Activated T-cell treated with anti-CD3 and anti-CD28 coated beads, Interleukin-2, amount 50 U/mL, for 72 hours (primary cell): ENCODE results near the gene GRN. TPM values are rescaled to one million over a fixed set of nuclear protein-coding genes. Genes with fewer than 3 reads are reported as not detected.
A peak's percentile ranks its signal among the peaks of the same experiment; 100 is the strongest.

Source experiments
- ATAC-seq, 2 donors: fragments of 150-1000 bp; cut with Tn5 transposase; replicated peaks in 1 of 2; 2 replicates each; pipeline ENCODE4 v1.10.0; 2021; ENCODE audit warnings: moderate library complexity in 2 of 2, mild to moderate bottlenecking in 1 of 2
- DNase-seq, 2 donors: peaks; one replicate each; pipeline ENCODE4 v3.0.0; 2021 to 2022; ENCODE audit warnings: mixed read lengths in 1 of 2
- H3K27ac Mint-ChIP-seq: one replicate; pipeline ENCODE4 v1.8.0; 2022; ENCODE audit warnings: mild to moderate bottlenecking, moderate library complexity, mixed read lengths
- H3K27me3 Mint-ChIP-seq: one replicate; pipeline ENCODE4 v1.8.0; 2022; ENCODE audit warnings: low read depth, mixed read lengths
- H3K36me3 Mint-ChIP-seq, 2 donors: one replicate each; pipeline ENCODE4 v1.8.0; 2022; ENCODE audit warnings: mixed read lengths in 2 of 2, mild to moderate bottlenecking in 1 of 2; ENCODE audit not compliant: insufficient read depth in 2 of 2
- H3K4me1 Mint-ChIP-seq: one replicate; pipeline ENCODE4 v1.8.0; 2022; ENCODE audit warnings: low read depth, mixed read lengths
- H3K4me3 Mint-ChIP-seq, 2 donors: one replicate each; pipeline ENCODE4 v1.8.0; 2022; ENCODE audit warnings: mild to moderate bottlenecking in 2 of 2, mixed read lengths in 2 of 2, moderate library complexity in 2 of 2
- H3K9me3 Mint-ChIP-seq, 2 donors: one replicate each; pipeline ENCODE4 v1.8.0; 2022; ENCODE audit warnings: mixed read lengths in 2 of 2
- total RNA-seq, 2 donors: library from RNA; stranded (reverse); gene quantifications; one replicate each; pipeline ENCODE4 v1.2.3, GENCODE V29; 2022

GRN gene
- total RNA-seq: 10 to 100 TPM; 57.8 to 58.7 TPM

GRCh38 chr17:44344939-44345453, at the start of gene GRN:
Gene GRN, plus strand, starts transcription at chr17:44345302. Its CDS starts 3,863 bp downstream, at chr17:44349165.
- peak; percentile 98 to 99 for ATAC-seq
- peak within 1 kb of the TSS; percentile 83 to 96 for H3K4me3 Mint-ChIP-seq
- no peaks in the 10 kb centered on the region for H3K36me3 Mint-ChIP-seq

GRCh38 chr17:44297975-44298374, 47.1 kb upstream of the GRN start:
- Mint-ChIP-seq H3K4me1 (peaks cover 5% of the 10 kb centered on the region), H3K4me3 (no peak overlapping the region), H3K36me3 (no peaks in the 10 kb centered on the region), H3K27me3 (no peaks in the 10 kb centered on the region), H3K27ac (no peak overlapping the region), H3K9me3 (no peaks in the 10 kb centered on the region)
- ATAC-seq (no peak), DNase-seq (no peak)

More at GRCh38 chr17:44344939-44345453, at the start of gene GRN:
- peak within 1 kb of the TSS; percentile 47 for H3K27ac Mint-ChIP-seq
- DNase-seq: peak; percentile 87 to 90
- H3K9me3 Mint-ChIP-seq: no peaks in the 10 kb centered on the region
- peaks cover 30% of the 10 kb centered on the region for H3K4me1 Mint-ChIP-seq
- no peaks in the 10 kb centered on the region for H3K27me3 Mint-ChIP-seq

DNA sequence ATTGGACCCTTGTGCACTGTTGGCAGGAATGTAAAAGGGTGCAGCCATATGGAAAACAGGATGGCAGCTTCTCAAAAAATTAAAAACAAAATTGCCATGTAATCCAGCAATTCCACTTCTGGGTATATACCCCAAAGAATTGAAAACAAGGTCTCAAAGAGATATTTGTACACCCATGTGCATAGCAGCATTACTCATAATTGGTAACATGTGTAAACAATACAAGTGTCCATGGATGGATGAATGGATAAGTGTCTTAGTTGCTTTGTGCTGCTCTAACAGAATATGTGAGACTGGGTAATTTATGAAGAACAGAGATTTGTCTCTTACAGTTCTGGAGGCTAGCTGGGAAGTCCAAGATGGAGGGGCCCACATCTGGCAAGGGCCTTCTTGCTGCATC, 40.5 kb upstream of the GRN start:
- ATAC-seq: no peak
- peaks cover under 1% of the 10 kb centered on the region for H3K4me1 Mint-ChIP-seq
- H3K27me3 Mint-ChIP-seq: peaks cover 23% of the 10 kb centered on the region
- DNase-seq: no peak
- H3K4me3 Mint-ChIP-seq: no peak overlapping the region
- no peak overlapping the region for H3K27ac Mint-ChIP-seq
- H3K36me3 Mint-ChIP-seq: peaks cover 0 to 2% of the 10 kb centered on the region in 2 donors
- H3K9me3 Mint-ChIP-seq: no peaks in the 10 kb centered on the region

DNA sequence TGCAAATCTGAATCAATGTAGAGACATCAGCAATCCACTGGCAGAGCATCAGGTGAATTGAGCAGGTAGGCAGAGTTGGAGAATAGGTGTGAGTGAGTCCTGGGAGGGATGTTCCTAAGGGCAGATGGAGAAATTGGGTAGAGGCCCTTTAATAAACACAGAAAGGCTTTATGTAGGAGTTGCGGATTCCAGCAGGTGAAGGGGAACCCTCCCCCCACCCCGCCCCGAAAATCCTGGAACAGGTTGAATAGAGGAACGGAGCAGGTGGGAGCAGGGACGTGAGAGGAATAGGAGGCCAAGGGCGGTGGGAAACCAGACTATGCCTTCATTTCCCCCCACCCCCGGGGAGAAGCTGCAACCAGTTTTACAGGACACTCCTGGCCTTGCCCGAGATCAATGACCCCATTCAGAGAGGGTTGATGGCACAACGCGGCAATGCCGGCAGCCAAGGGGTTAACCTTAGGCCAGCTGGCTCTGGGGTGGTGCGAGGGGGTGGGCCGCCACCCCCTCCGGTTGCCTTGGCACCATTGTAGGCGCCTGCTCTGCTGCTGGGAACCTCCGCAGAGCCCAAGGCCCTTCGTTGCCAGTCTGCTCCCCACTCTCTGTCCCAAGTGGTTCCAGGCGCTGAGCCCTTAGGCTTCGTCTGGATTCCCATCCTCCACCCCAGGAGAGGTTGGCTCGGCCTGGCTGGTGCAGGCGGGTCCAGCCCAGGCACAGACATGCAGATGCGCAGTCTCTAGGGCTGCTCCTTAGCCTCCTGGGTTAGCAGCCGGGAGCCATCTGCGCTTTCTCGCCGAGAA, 37.5 kb upstream of the GRN start:
- peak overlapping the region; percentile 4 to 70 for H3K4me3 Mint-ChIP-seq
- peaks cover 6% of the 10 kb centered on the region for H3K4me1 Mint-ChIP-seq
- H3K36me3 Mint-ChIP-seq: peaks cover 0 to 2% of the 10 kb centered on the region in 2 donors
- no peaks in the 10 kb centered on the region for H3K9me3 Mint-ChIP-seq
- peak; percentile 29 to 39 for ATAC-seq
- H3K27ac Mint-ChIP-seq: no peak overlapping the region
- no peak for DNase-seq
- H3K27me3 Mint-ChIP-seq: peaks cover 23% of the 10 kb centered on the region

- Mint-ChIP-seq H3K9me3 (no peaks in the 10 kb centered on the region), H3K36me3 (peaks cover 0 to 2% of the 10 kb centered on the region in 2 donors), H3K4me3 (peak within 1 kb of the TSS; percentile 63 to 70), H3K4me1 (peaks cover 6% of the 10 kb centered on the region), H3K27me3 (peaks cover 23% of the 10 kb centered on the region), H3K27ac (no peak within 1 kb of the TSS)
- peak; percentile 87 to 88 for DNase-seq
- peak; percentile 88 to 91 for ATAC-seq
These were observed 36.7 kb upstream of the GRN start, which contains the start of gene RUNDC3A for GRCh38 chr17:44308320-44308818. Gene RUNDC3A, plus strand, starts transcription at chr17:44308601. Its CDS starts 232 bp downstream, at chr17:44308833.

- ATAC-seq (peak in 1 of 2 donors; percentile 18), DNase-seq (no peak)
- peaks cover 6% of the 10 kb centered on the region for H3K4me1 Mint-ChIP-seq
These were observed 36.2 kb upstream of the GRN start for GRCh38 chr17:44308865-44309264.

GRCh38 chr17:44309472-44309871, 35.6 kb upstream of the GRN start:
- Mint-ChIP-seq H3K36me3 (peaks cover 0 to 2% of the 10 kb centered on the region in 2 donors), H3K27me3 (peaks cover 32% of the 10 kb centered on the region), H3K4me1 (peaks cover 6% of the 10 kb centered on the region), H3K27ac (no peak overlapping the region), H3K9me3 (no peaks in the 10 kb centered on the region), H3K4me3 (peak overlapping the region; percentile 17 to 59)
- ATAC-seq: no peak
- DNase-seq: no peak

More at GRCh38 chr17:44308865-44309264, 36.2 kb upstream of the GRN start:
- Mint-ChIP-seq H3K27me3 (peaks cover 26% of the 10 kb centered on the region), H3K4me3 (peak overlapping the region in 1 of 2 donors; percentile 59), H3K27ac (no peak overlapping the region), H3K36me3 (peaks cover 0 to 2% of the 10 kb centered on the region in 2 donors), H3K9me3 (no peaks in the 10 kb centered on the region)

- peaks cover 6% of the 10 kb centered on the region for H3K4me1 Mint-ChIP-seq
- peaks cover 0 to 2% of the 10 kb centered on the region in 2 donors for H3K36me3 Mint-ChIP-seq
- ATAC-seq: no peak
- no peak for DNase-seq
- peaks cover 26% of the 10 kb centered on the region for H3K27me3 Mint-ChIP-seq
- no peaks in the 10 kb centered on the region for H3K9me3 Mint-ChIP-seq
- no peak overlapping the region for H3K27ac Mint-ChIP-seq
- peak overlapping the region in 1 of 2 donors; percentile 27 for H3K4me3 Mint-ChIP-seq
These were observed 34.9 kb upstream of the GRN start for GRCh38 chr17:44310188-44310587.

- Mint-ChIP-seq H3K4me1 (peaks cover 11% of the 10 kb centered on the region), H3K36me3 (peaks cover 0 to 2% of the 10 kb centered on the region in 2 donors), H3K27me3 (peaks cover 32% of the 10 kb centered on the region), H3K27ac (no peak overlapping the region), H3K4me3 (no peak overlapping the region), H3K9me3 (no peaks in the 10 kb centered on the region)
- DNase-seq: no peak
- ATAC-seq: no peak
These were observed 34.3 kb upstream of the GRN start for GRCh38 chr17:44310609-44311376.

DNA sequence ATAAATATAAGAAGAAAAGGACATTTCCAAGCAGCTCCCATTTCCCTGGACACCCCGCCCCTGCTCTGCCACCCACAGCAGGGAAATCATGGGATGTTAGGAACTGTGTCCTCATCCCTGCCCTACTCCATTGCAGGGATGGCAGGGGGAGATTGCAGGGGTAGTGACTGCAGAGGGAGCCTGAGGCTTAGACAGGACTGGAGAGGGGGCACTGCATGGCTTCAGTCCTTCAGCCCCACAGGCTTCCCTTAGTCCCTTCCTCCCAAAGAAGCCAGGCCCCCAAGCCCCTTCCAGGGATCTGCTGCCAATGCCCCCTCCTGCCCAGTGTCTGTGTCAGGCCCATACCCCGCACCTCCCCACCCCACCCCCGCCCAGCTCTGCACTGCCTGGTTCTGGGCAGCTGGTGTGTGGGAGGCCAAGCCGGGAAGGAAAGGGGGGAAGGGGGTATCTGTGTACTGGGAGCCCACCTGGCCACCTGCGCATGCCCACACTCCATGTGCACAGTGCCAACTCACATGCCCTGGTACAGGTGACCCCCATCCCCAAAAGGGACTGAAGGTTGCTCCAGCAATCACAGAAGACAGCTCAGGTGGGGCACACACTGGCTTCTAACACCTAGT, 33.4 kb upstream of the GRN start:
- Mint-ChIP-seq H3K4me1 (peaks cover 20% of the 10 kb centered on the region), H3K27me3 (peaks cover 34% of the 10 kb centered on the region)
- no peak for ATAC-seq

DNA sequence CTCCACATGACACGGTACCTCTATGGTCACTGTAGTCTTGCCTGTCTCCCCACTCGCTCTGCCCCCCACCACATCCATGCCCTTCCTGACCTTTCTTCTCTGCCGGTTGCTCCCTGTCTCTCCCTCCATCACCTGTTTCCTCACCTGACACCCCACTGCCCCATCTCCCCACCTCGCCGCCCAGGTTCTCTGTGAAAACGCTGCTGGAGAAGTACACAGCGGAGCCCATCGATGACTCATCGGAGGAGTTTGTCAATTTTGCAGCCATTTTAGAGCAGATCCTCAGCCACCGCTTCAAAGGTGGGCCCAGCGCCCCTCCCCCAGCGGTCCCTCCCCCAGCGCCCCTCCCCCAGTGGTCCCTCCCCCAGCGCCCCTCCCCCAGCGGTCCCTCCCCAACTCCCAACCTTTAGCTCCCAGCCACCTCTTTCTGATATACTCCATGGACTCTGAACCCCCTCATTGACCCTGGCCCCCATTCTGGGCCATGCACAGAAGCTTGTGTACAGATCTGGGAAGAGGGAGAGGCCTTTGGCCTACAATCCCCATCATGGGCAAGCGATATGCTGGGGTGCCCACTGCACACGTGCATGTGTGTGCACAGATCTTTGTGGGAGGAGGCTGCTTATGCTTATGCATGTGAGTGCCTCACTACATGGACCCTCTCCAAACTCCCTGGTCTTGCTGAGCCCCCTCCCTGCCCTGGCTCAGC, 32.6 kb upstream of the GRN start:
- ATAC-seq: no peak
- Mint-ChIP-seq H3K27me3 (peaks cover 34% of the 10 kb centered on the region), H3K27ac (no peak overlapping the region), H3K4me1 (peaks cover 22% of the 10 kb centered on the region), H3K4me3 (no peak overlapping the region), H3K36me3 (no peaks in the 10 kb centered on the region), H3K9me3 (no peaks in the 10 kb centered on the region)
- DNase-seq: no peak

More for the DNA sequence above, 33.4 kb upstream of the GRN start:
- DNase-seq: no peak
- Mint-ChIP-seq H3K27ac (no peak overlapping the region), H3K36me3 (peaks cover 0 to 2% of the 10 kb centered on the region in 2 donors), H3K9me3 (no peaks in the 10 kb centered on the region), H3K4me3 (no peak overlapping the region)

GRCh38 chr17:44314031-44314430, 31.1 kb upstream of the GRN start:
- DNase-seq: no peak
- peaks cover 36% of the 10 kb centered on the region for H3K27me3 Mint-ChIP-seq
- H3K9me3 Mint-ChIP-seq: no peaks in the 10 kb centered on the region
- H3K4me1 Mint-ChIP-seq: peaks cover 22% of the 10 kb centered on the region
- no peak overlapping the region for H3K27ac Mint-ChIP-seq
- no peaks in the 10 kb centered on the region for H3K36me3 Mint-ChIP-seq
- no peak for ATAC-seq
- peak overlapping the region; percentile 42 to 64 for H3K4me3 Mint-ChIP-seq
